SH-SY5Y (cell line): Measurements from ENCODE around the gene NUDT2.

ENCODE experiments used
- GATA2 ChIP-seq: IDR thresholded peaks from 2 replicates; pipeline ENCODE4 v1.6.1; 2011; ENCODE audit warnings: mild to moderate bottlenecking, low read depth, low read length
- GATA3 ChIP-seq: IDR thresholded peaks from 2 replicates; pipeline ENCODE4 v1.6.1; 2011; ENCODE audit warnings: low read depth, mild to moderate bottlenecking, low read length, moderate library complexity

GRCh38 chr9:34328987-34329832 lies at the start of gene NUDT2, which contains the start of gene KIF24:
- TF ChIP-seq GATA2 = no peak
- no peak for TF ChIP-seq GATA3
